Measurements from ENCODE around the gene GXYLT2. TPM values are rescaled to one million over a fixed set of nuclear protein-coding genes. Genes with fewer than 3 reads are reported as not detected.

The GXYLT2 gene
- total and polyA plus RNA-seq, 5 donors from 2014 or later, result 0.06 to 0.25 (median 0.10) TPM; not detected in 1

DNA sequence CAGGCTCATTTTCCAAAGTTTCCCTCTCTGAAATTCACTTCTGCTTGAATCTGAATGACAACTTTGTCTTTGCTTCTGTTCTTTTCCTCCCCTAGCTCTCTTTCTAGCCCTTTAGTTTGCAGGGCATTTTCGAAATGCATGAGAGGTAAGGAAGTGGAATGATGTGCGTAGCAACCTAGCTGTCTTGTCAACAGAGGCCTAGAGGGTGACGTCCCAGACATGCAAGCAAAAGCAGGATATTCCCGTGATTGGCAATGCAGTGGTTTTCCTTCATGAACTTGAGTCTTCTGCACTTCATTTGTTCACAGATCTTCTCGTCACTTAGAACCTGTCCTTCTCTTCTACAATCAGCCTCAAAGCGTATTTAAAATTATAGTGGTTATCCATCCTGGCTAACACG lies 56.9 kb downstream of the GXYLT2 start:
- peak overlapping the region in 1 of 4 donors; percentile 32 for H3K4me3 Mint-ChIP-seq
- H3K9me3 ChIP-seq (ENCODE audit: control insufficient read depth in 2 of 2, low read length in 2 of 2), result no peaks in the 10 kb centered on the region
- H3K36me3 Mint-ChIP-seq, result no peaks in the 10 kb centered on the region
- H3K4me3 ChIP-seq (ENCODE audit: low read depth, low read length), result no peak overlapping the region
- ATAC-seq (ENCODE audit: low read depth in 2 of 2), result no peak
- H3K27ac Mint-ChIP-seq, result no peak overlapping the region
- H3K4me1 ChIP-seq (ENCODE audit: control insufficient read depth, insufficient read depth, low read length, poor library complexity, severe bottlenecking), result no peaks in the 10 kb centered on the region
- no peaks in the 10 kb centered on the region for H3K27me3 ChIP-seq (ENCODE audit: control insufficient read depth, insufficient read depth, low read length)
- H3K36me3 ChIP-seq (ENCODE audit: control insufficient read depth, insufficient read depth, low read length), result no peaks in the 10 kb centered on the region
- no peak overlapping the region for H3K27ac ChIP-seq (ENCODE audit: insufficient read depth, low read length, poor library complexity, severe bottlenecking)
- H3K27me3 Mint-ChIP-seq, result peaks cover 11% of the 10 kb centered on the region
- H3K9me3 Mint-ChIP-seq, result peaks cover 0 to 2% (median 0%) of the 10 kb centered on the region in 7 donors
- H3K4me1 Mint-ChIP-seq, result peaks cover 0 to 4% (median 0%) of the 10 kb centered on the region in 4 donors
- no peak for DNase-seq

DNA sequence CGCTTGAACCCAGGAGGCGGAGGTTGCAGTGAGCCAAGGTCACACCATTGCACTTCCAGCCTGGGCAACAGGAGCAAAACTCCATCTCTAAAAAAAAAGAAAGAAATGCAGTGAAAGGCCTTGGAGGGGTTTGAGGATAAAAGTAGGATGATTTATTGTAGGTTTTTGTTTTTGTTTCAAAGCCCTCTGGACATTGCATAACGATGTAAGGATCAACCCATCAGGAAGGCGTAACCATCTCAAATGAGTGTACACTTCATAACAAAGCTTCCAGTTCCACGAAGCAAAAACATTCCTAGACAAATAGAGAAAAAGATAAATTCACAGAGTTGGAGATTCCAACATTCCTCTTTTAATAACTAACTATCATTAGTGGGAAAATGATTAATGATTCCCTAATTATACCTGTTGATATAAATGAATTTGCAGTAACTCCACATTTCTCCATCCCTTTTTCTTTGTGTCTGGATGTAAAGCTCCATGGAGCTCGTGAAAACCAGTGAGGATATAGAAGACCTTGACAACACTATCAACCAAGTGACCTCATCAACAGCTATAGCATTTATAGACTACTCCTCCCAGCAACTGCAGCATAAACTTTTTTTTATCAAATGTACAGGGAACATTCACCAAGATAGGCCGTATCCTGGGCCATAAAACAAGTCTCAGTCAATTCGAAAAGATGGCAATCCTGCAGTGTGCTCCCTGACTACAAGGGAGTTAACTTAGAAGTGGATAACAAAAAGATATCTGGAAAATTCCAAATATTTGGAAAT lies 60.1 kb downstream of the GXYLT2 start:
- H3K27ac Mint-ChIP-seq, result no peak overlapping the region
- Histone ChIP-seq H3K9me3 (ENCODE audit: control insufficient read depth in 2 of 2, low read length in 2 of 2) (no peaks in the 10 kb centered on the region), H3K4me3 (ENCODE audit: low read depth, low read length) (no peak overlapping the region), H3K36me3 (ENCODE audit: control insufficient read depth, insufficient read depth, low read length) (no peaks in the 10 kb centered on the region), H3K4me1 (ENCODE audit: control insufficient read depth, insufficient read depth, low read length, poor library complexity, severe bottlenecking) (no peaks in the 10 kb centered on the region), H3K27me3 (ENCODE audit: control insufficient read depth, insufficient read depth, low read length) (no peaks in the 10 kb centered on the region), H3K27ac (ENCODE audit: insufficient read depth, low read length, poor library complexity, severe bottlenecking) (no peak overlapping the region)
- ATAC-seq (ENCODE audit: low read depth in 2 of 2) (no peak), DNase-seq (no peak)
- H3K36me3 Mint-ChIP-seq, result no peaks in the 10 kb centered on the region
- H3K4me1 Mint-ChIP-seq, result peaks cover 0 to 18% (median 15%) of the 10 kb centered on the region in 4 donors
- peaks cover 4% of the 10 kb centered on the region for H3K27me3 Mint-ChIP-seq
- H3K4me3 Mint-ChIP-seq, result no peak overlapping the region
- no peaks in the 10 kb centered on the region for H3K9me3 Mint-ChIP-seq

DNA sequence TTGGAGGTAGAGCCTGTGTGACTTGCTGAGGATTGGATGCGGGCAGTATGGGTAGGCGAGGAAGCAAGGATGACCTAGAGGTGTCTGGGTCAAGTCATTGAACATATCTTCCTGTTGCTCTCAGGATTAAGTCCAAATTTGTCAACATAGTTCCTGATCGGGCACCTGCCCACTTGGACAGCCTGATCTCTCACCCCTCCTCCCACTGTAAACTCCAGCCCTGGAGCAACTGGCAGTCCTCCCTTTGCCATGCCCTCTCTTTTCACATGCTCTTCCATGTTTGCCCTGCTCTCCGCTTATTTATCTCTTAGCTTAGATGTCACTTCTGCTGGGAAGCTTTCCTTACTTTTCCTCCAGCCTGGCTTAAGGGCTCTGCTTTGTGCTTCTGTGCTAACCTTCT lies 61.2 kb downstream of the GXYLT2 start:
- Histone ChIP-seq H3K9me3 (ENCODE audit: control insufficient read depth in 2 of 2, low read length in 2 of 2) (no peaks in the 10 kb centered on the region), H3K4me3 (ENCODE audit: low read depth, low read length) (no peak overlapping the region), H3K27me3 (ENCODE audit: control insufficient read depth, insufficient read depth, low read length) (no peaks in the 10 kb centered on the region), H3K27ac (ENCODE audit: insufficient read depth, low read length, poor library complexity, severe bottlenecking) (no peak overlapping the region), H3K4me1 (ENCODE audit: control insufficient read depth, insufficient read depth, low read length, poor library complexity, severe bottlenecking) (no peaks in the 10 kb centered on the region), H3K36me3 (ENCODE audit: control insufficient read depth, insufficient read depth, low read length) (no peaks in the 10 kb centered on the region)
- no peak overlapping the region for H3K27ac Mint-ChIP-seq
- ATAC-seq (ENCODE audit: low read depth in 2 of 2) (no peak), DNase-seq (no peak)
- peaks cover 4% of the 10 kb centered on the region for H3K27me3 Mint-ChIP-seq
- H3K9me3 Mint-ChIP-seq, result no peaks in the 10 kb centered on the region
- no peaks in the 10 kb centered on the region for H3K36me3 Mint-ChIP-seq
- peaks cover 0 to 18% (median 15%) of the 10 kb centered on the region in 4 donors for H3K4me1 Mint-ChIP-seq
- H3K4me3 Mint-ChIP-seq, result no peak overlapping the region

DNA sequence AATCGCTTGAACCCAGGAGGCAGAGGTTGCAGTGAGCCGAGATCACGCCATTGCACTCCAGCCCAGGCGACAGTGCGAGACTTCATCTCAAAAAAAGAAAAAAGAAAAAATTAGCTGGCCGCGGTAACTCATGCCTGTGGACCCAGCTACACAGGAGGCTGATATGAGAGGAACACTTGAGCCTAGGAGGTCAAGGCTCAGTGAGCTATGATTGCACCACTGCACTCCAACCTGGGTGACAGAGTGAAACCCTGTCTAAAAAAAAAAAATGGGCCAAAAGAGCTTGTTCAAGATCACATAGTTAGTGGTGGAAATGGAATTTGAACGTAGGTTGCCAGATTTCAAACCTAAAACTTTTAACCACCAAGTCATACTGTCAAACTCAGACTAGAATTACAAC lies 62.5 kb downstream of the GXYLT2 start:
- H3K4me1 Mint-ChIP-seq, result peaks cover 0 to 18% (median 13%) of the 10 kb centered on the region in 4 donors

DNA sequence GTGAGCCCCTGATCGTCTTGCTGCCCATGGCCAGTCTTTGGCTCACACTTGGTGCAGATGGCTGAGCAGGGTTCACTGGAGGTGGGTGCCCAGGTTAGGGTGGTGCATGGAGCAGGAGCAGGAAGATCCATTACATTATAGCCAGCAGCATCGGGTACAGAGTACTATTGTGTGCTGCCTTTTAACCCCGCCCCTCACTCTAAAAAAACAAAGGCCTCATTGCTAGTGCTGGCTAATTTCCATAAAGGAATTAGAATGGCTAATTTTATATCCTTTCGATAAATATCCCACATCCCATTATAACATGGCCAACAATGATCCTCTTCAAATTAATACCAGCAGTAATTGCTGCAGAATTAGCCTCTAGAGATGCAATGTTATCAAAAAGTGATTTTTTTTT lies 63.0 kb downstream of the GXYLT2 start:
- H3K4me1 Mint-ChIP-seq, result peaks cover 0 to 18% (median 13%) of the 10 kb centered on the region in 4 donors
- no peaks in the 10 kb centered on the region for H3K9me3 ChIP-seq (ENCODE audit: control insufficient read depth in 2 of 2, low read length in 2 of 2)
- H3K27ac ChIP-seq (ENCODE audit: insufficient read depth, low read length, poor library complexity, severe bottlenecking), result no peak overlapping the region
- peak overlapping the region; percentile 4 for H3K4me3 ChIP-seq (ENCODE audit: low read depth, low read length)
- no peaks in the 10 kb centered on the region for H3K27me3 ChIP-seq (ENCODE audit: control insufficient read depth, insufficient read depth, low read length)
- no peak for DNase-seq
- no peaks in the 10 kb centered on the region for H3K9me3 Mint-ChIP-seq
- no peaks in the 10 kb centered on the region for H3K36me3 Mint-ChIP-seq
- peaks cover 4% of the 10 kb centered on the region for H3K27me3 Mint-ChIP-seq
- no peak overlapping the region for H3K4me3 Mint-ChIP-seq
- no peak for ATAC-seq (ENCODE audit: low read depth in 2 of 2)
- H3K27ac Mint-ChIP-seq, result peak overlapping the region in 2 of 3 donors; percentile 41 to 52
- H3K36me3 ChIP-seq (ENCODE audit: control insufficient read depth, insufficient read depth, low read length), result no peaks in the 10 kb centered on the region
- H3K4me1 ChIP-seq (ENCODE audit: control insufficient read depth, insufficient read depth, low read length, poor library complexity, severe bottlenecking), result no peaks in the 10 kb centered on the region

More for the DNA sequence above, 62.5 kb downstream of the GXYLT2 start:
- Mint-ChIP-seq H3K9me3 (no peaks in the 10 kb centered on the region), H3K36me3 (no peaks in the 10 kb centered on the region), H3K27ac (peak overlapping the region in 2 of 3 donors; percentile 41 to 52), H3K27me3 (peaks cover 4% of the 10 kb centered on the region), H3K4me3 (no peak overlapping the region)
- DNase-seq, result no peak
- ATAC-seq (ENCODE audit: low read depth in 2 of 2), result no peak
- no peaks in the 10 kb centered on the region for H3K9me3 ChIP-seq (ENCODE audit: control insufficient read depth in 2 of 2, low read length in 2 of 2)
- H3K4me3 ChIP-seq (ENCODE audit: low read depth, low read length), result no peak overlapping the region
- H3K27me3 ChIP-seq (ENCODE audit: control insufficient read depth, insufficient read depth, low read length), result no peaks in the 10 kb centered on the region
- H3K36me3 ChIP-seq (ENCODE audit: control insufficient read depth, insufficient read depth, low read length), result no peaks in the 10 kb centered on the region
- H3K4me1 ChIP-seq (ENCODE audit: control insufficient read depth, insufficient read depth, low read length, poor library complexity, severe bottlenecking), result no peaks in the 10 kb centered on the region
- H3K27ac ChIP-seq (ENCODE audit: insufficient read depth, low read length, poor library complexity, severe bottlenecking), result no peak overlapping the region

DNA sequence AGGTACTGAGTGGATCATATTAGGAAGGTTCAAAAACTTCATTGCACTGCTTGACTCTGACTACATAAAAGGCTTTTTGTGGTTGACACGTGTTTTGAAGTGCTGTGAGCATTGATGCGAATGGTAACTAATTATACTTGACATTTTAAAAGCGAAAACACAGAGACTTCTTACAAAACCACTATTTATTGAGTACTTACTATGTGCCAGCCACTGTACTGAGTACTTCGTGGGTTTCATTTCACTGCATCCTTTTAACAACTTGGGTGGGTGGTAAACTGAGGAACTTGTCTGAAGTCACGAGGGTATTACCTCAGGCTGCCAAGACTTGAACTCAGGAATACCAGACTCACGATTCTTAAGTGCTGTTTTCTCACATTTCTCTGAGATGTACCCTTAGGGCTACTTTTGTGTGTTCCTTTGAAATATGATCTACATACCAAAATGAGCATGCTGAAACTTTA lies 63.4 kb downstream of the GXYLT2 start:
- no peaks in the 10 kb centered on the region for H3K36me3 Mint-ChIP-seq
- Histone ChIP-seq H3K36me3 (ENCODE audit: control insufficient read depth, insufficient read depth, low read length) (no peaks in the 10 kb centered on the region), H3K9me3 (ENCODE audit: control insufficient read depth in 2 of 2, low read length in 2 of 2) (no peaks in the 10 kb centered on the region), H3K4me3 (ENCODE audit: low read depth, low read length) (peak overlapping the region; percentile 4), H3K27ac (ENCODE audit: insufficient read depth, low read length, poor library complexity, severe bottlenecking) (no peak overlapping the region), H3K4me1 (ENCODE audit: control insufficient read depth, insufficient read depth, low read length, poor library complexity, severe bottlenecking) (no peaks in the 10 kb centered on the region), H3K27me3 (ENCODE audit: control insufficient read depth, insufficient read depth, low read length) (no peaks in the 10 kb centered on the region)
- DNase-seq, result peak in 2 of 3 donors; percentile 14 to 32
- ATAC-seq (ENCODE audit: low read depth in 2 of 2), result peak in 1 of 2 donors; percentile 39
- no peak overlapping the region for H3K27ac Mint-ChIP-seq
- H3K4me3 Mint-ChIP-seq, result no peak overlapping the region
- H3K9me3 Mint-ChIP-seq, result no peaks in the 10 kb centered on the region
- H3K4me1 Mint-ChIP-seq, result peaks cover 0 to 18% (median 13%) of the 10 kb centered on the region in 4 donors
- peaks cover 4% of the 10 kb centered on the region for H3K27me3 Mint-ChIP-seq

DNA sequence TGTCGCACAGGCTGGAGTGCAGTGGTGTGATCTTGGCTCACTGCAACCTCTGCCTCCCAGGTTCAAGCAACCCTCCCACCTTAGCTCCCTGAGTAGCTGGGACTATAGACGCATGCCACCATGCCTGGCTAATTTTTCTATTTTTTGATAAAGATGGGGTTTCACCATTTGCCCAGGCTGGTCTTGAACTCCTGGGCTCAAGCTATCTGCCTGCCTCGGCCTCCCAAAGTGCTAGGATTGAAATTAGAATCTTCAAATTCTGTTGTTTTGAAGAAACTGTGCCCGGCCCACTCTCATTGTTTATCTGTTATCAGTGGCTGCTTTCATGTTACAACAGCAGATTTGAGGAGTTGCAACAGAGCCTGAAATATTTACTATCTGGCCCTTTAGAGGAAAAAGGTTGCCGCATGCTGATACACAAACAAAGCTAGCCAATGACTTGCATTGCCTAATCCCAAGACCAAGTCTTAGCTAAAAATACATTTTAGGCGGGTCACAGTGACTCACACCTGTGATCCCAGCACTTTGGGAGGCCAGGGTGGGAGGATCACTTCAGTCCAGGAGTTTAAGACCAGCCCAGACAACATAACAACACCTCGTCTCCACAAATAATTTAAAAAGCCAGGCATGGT lies 65.6 kb downstream of the GXYLT2 start:
- no peak overlapping the region for H3K4me3 Mint-ChIP-seq
- Histone ChIP-seq H3K27me3 (ENCODE audit: control insufficient read depth, insufficient read depth, low read length) (no peaks in the 10 kb centered on the region), H3K4me3 (ENCODE audit: low read depth, low read length) (no peak overlapping the region), H3K4me1 (ENCODE audit: control insufficient read depth, insufficient read depth, low read length, poor library complexity, severe bottlenecking) (no peaks in the 10 kb centered on the region), H3K27ac (ENCODE audit: insufficient read depth, low read length, poor library complexity, severe bottlenecking) (no peak overlapping the region), H3K9me3 (ENCODE audit: control insufficient read depth in 2 of 2, low read length in 2 of 2) (no peaks in the 10 kb centered on the region), H3K36me3 (ENCODE audit: control insufficient read depth, insufficient read depth, low read length) (no peaks in the 10 kb centered on the region)
- peaks cover 0 to 22% (median 15%) of the 10 kb centered on the region in 4 donors for H3K4me1 Mint-ChIP-seq
- no peak for ATAC-seq (ENCODE audit: low read depth in 2 of 2)
- no peaks in the 10 kb centered on the region for H3K36me3 Mint-ChIP-seq
- no peak for DNase-seq
- H3K27ac Mint-ChIP-seq, result no peak overlapping the region
- peaks cover 4% of the 10 kb centered on the region for H3K27me3 Mint-ChIP-seq
- H3K9me3 Mint-ChIP-seq, result no peaks in the 10 kb centered on the region

Data from CD4-positive, CD25-positive, alpha-beta regulatory T cell (primary cell).